Ovary (tissue), 9 donors: ENCODE measurements around the gene MYH9. TPM values are rescaled to one million over a fixed set of nuclear protein-coding genes. Genes with fewer than 3 reads are reported as not detected.

Experiments used
- DNase-seq, 5 donors: peaks; one replicate each; pipeline ENCODE4 v3.0.0-alpha.2; 2019 to 2020
- H3K27ac ChIP-seq, 2 donors: fragments of 200-600 bp; one replicate each; pipeline versions ENCODE4 v1.5.1 to v1.8.0; 2019 to 2022
- H3K27me3 ChIP-seq: fragments of 200-600 bp; one replicate; pipeline ENCODE4 v1.8.0; 2022
- H3K36me3 ChIP-seq: fragments of 200-600 bp; sonication (generic); one replicate; pipeline ENCODE4 v1.5.1; 2019
- H3K4me1 ChIP-seq: one replicate; pipeline ENCODE4 v1.8.1; 2013; ENCODE audit warnings: mild to moderate bottlenecking, moderate library complexity; ENCODE audit not compliant: insufficient read depth
- H3K4me3 ChIP-seq: fragments of 200-600 bp; sonication (generic); one replicate; pipeline ENCODE4 v1.5.1; 2017
- H3K9me3 ChIP-seq, 2 donors: fragments of 200-600 bp in 1 of 2; sonication (generic) in 1 of 2; one replicate each; pipeline versions ENCODE4 v1.5.1 to v1.8.1; 2013 to 2019; ENCODE audit warnings: mild to moderate bottlenecking in 1 of 2, moderate library complexity in 1 of 2
- EP300 ChIP-seq: sonication (generic); formaldehyde crosslinking; IDR thresholded peaks from one replicate; pipeline ENCODE4 v1.6.1; 2017; ENCODE audit warnings: antibody characterized with exemption
- POLR2A ChIP-seq: fragments of 450-650 bp; IDR thresholded peaks from one replicate; pipeline ENCODE4 v1.6.1; 2017; ENCODE audit warnings: antibody characterized with exemption, mild to moderate bottlenecking, moderate library complexity
- WGBS, 3 donors: extraction: QIAGEN DNeasy Blood & Tissue Kit in 1 of 3; methylation state at CpG; one replicate each; pipeline versions ENCODE4 v1.1.5 to v1.1.7; 2013 to 2017; 5-methylcytosine and 5-hydroxymethylcytosine counted together
- intact Hi-C, 4 donors: fragments of 100-400 bp; cut with DNase I; formaldehyde crosslinking; loops; one replicate each; pipeline versions ENCODE4 v1.11.0 to v1.15.1; 2022 to 2023
- polyA plus RNA-seq, 2 donors: library from polyadenylated mRNA; stranded (reverse); fragments of 200-250 nt in 1 of 2; fragments of 350-450 nt in 1 of 2; fragmentation: Illumina TruSeq in 1 of 2; extraction: RNeasy Lipid Tissue Mini Kit (QIAGEN cat#74804) in 1 of 2; gene quantifications; one replicate each; pipeline ENCODE4 v1.2.3, GENCODE V29; 2013 to 2014
- total RNA-seq, 7 donors: library from RNA; depleted of rRNA in 2 of 7; stranded (reverse); fragments of >200 nt in 2 of 7; fragmentation: NEBNext Ultra II Directional in 3 of 7; extraction: Animal tissue kit (Norgen Biotek cat#: 25700) in 3 of 7; gene quantifications; one replicate each; pipeline versions ENCODE4 v1.1.0 to v1.2.4, GENCODE V29; 2016 to 2023
- TF ChIP-seq, protein P1 (sequence below), 3 donors: fragments of 450-650 bp in 2 of 3; fragments of 200-600 bp in 1 of 3; IDR thresholded peaks; one replicate each; pipeline versions ENCODE4 v1.5.1 to v1.8.0; 2016 to 2022; ENCODE audit warnings: antibody characterized with exemption in 3 of 3, mild to moderate bottlenecking in 1 of 3
- donor health status: DM: no; HTN: no; CAD: no; lungs with moderate emphysema.
- donor health status: DM: no; HTN: no; CAD: no.
- donor health status: Bipolar disorder and iron deficiency.
- donor health status: DM: yes; HTN: yes; CAD: no.
- donor health status: DM: no; HTN: no; CAD: no.
- donor health status: DM: yes; HTN: yes; CAD: no.

The MYH9 gene
- total and polyA plus RNA-seq, 9 donors, result 128 to 530 (median 348) TPM

DNA sequence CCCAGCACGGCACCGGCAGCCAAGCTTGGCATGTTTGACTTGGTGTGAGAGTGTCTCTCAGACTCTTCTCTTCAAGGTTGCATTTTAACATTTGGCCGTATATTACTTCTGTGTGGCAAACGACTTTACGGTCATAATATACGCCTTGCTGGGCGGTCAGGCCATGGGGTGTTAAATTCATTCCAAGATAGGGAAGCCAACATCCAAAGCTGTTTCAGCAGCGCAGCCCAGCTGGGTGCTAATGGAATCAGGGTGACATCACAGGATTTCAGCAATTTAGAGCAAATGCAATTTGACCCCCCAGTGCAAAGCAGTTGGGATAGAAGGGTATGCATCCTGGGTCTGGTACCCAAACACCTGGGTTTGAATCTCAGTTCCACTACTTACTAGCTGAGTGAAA, 16.7 kb upstream of the MYH9 start:
- TF ChIP-seq EP300 (no peak), POLR2A (no peak)
- TF ChIP-seq, protein P1, sequence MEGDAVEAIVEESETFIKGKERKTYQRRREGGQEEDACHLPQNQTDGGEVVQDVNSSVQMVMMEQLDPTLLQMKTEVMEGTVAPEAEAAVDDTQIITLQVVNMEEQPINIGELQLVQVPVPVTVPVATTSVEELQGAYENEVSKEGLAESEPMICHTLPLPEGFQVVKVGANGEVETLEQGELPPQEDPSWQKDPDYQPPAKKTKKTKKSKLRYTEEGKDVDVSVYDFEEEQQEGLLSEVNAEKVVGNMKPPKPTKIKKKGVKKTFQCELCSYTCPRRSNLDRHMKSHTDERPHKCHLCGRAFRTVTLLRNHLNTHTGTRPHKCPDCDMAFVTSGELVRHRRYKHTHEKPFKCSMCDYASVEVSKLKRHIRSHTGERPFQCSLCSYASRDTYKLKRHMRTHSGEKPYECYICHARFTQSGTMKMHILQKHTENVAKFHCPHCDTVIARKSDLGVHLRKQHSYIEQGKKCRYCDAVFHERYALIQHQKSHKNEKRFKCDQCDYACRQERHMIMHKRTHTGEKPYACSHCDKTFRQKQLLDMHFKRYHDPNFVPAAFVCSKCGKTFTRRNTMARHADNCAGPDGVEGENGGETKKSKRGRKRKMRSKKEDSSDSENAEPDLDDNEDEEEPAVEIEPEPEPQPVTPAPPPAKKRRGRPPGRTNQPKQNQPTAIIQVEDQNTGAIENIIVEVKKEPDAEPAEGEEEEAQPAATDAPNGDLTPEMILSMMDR (IDR thresholded peaks at IDR 0.05), result no peak
- no peak overlapping the region for H3K27ac ChIP-seq
- intact Hi-C loops, result no loop called here
- no peaks in the 10 kb centered on the region for H3K27me3 ChIP-seq
- no peaks in the 10 kb centered on the region for H3K36me3 ChIP-seq
- DNase-seq, result no peak
- H3K9me3 ChIP-seq, result no peaks in the 10 kb centered on the region
- 76 to 78% (median 76%) methylated on average over 8 of the region's 8 CpGs for WGBS, 3 donors
- no peaks in the 10 kb centered on the region for H3K4me1 ChIP-seq
- H3K4me3 ChIP-seq, result no peak overlapping the region

DNA sequence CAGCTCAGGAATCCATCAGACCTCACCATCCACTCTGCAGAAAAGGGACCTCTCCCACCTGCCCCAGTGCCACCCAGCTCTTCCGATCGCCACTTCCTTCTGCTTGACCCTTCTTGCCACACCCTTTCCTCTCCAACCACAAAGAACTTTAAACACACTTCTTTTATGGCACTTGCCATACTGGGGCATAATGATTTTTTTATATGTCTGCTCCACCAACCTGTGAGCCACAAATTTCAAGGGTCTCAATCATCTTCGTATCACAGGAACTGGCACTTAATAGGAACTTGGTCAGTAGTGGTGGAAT, 11.7 kb upstream of the MYH9 start:
- Histone ChIP-seq H3K9me3 (no peaks in the 10 kb centered on the region), H3K4me3 (no peak overlapping the region), H3K4me1 (no peaks in the 10 kb centered on the region), H3K27me3 (no peaks in the 10 kb centered on the region), H3K27ac (no peak overlapping the region), H3K36me3 (no peaks in the 10 kb centered on the region)
- TF ChIP-seq, protein P1 (IDR thresholded peaks at IDR 0.05), result no peak
- no peak for TF ChIP-seq POLR2A
- TF ChIP-seq EP300, result no peak
- intact Hi-C loops, result no loop called here
- WGBS, 3 donors, result 81 to 92% (median 81%) methylated on average over 3 of the region's 3 CpGs
- DNase-seq, result no peak

DNA sequence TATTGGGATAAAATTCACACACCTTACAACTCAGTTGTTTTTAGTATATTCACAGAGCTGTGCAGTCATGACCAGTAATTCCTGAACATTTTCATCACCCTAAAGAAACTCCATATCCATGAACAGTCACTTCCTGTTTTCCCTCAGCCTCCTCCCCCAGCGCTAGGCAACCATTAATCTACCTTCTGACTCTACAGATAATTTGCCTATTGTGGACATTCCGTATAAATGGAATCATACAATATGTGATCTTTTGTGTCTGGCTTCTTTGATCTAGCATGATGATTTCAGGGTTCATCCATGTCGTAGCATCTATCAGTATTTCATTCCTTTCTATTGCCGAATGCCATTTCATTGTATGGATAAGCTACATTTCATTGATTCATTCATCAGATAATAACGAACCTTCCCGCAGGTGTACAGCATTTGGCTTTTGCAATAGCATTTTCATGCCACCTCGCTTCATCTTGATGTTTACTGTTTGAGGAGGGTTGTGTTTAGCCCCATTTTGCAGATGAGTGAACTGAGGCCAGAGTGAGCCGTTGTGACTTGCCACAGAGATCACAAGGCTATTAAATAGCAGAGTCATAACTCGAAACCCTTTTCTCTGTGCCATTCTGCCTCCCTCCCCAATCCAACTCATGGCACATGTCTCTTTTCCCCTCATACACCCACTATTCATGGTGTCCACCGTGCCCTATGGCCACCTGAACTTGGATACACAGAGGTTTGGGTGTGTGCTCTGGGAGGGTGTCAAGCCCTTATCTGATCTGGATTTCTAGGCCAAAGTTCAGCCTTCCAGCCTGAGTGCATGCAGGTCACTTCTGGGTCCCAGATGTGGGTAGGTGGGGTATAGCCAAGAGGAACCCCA, 11.1 kb upstream of the MYH9 start:
- 87 to 90% (median 87%) methylated on average over 10 of the region's 10 CpGs for WGBS, 3 donors
- no peak overlapping the region for H3K27ac ChIP-seq
- H3K4me1 ChIP-seq, result no peaks in the 10 kb centered on the region

DNA sequence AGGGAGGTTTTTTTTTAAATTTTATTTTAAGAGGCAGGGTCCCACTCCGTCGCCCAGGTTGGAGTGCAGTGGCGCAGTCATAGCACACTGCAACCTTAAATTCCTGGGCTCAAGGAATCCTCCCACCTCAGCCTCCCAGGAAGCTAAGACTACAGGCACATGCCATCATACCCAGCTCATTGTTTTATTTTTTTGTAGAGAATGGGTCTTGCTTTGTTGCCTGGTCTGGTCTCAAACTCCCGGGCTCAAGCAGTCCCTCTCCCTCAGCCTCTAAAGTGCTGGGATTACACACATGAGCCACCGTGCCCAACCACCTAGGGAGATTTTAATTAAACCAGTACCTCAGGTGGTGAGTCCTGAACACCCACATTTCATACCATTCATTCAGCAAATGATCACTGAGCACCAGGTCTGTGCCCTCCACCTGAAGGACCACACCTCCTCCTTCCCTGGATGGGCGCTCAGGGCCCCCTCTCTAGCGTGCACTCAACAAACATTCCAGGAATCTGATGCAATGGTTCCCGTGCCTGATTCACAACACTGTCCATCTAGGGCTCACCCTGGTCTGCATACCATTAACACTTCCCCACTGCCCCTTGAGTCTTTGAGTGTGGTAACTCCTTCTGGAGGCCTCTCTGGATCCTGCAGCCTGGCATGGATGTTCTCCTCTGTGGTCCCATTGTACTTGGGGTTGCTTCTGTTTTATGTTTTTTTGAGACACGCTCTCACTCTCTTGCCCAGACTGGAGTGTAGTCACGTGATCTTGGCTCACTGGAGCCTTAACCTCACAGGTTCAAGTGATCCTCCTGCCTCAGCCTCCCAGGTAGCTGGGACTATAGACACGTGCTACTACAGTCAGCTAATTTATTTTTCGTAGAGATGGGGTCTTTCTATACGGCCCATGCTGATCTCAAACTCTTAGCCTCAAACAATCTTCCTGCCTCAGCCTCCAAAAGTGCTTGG, 9.6 kb upstream of the MYH9 start:
- no peaks in the 10 kb centered on the region for H3K36me3 ChIP-seq
- H3K27me3 ChIP-seq, result no peaks in the 10 kb centered on the region
- DNase-seq, result no peak
- H3K4me3 ChIP-seq, result no peak overlapping the region
- WGBS, 3 donors, result 80 to 87% (median 81%) methylated on average over 13 of the region's 13 CpGs
- H3K27ac ChIP-seq, result no peak overlapping the region
- no peaks in the 10 kb centered on the region for H3K4me1 ChIP-seq
- TF ChIP-seq EP300 (no peak), POLR2A (no peak)
- TF ChIP-seq, protein P1 (IDR thresholded peaks at IDR 0.05), result no peak
- intact Hi-C loops, result no loop called here
- no peaks in the 10 kb centered on the region for H3K9me3 ChIP-seq

More for the DNA sequence above, 11.1 kb upstream of the MYH9 start:
- Histone ChIP-seq H3K9me3 (no peaks in the 10 kb centered on the region), H3K36me3 (no peaks in the 10 kb centered on the region), H3K27me3 (no peaks in the 10 kb centered on the region), H3K4me3 (no peak overlapping the region)
- DNase-seq, result no peak
- intact Hi-C loops, result no loop called here
- TF ChIP-seq POLR2A (no peak), EP300 (no peak)
- TF ChIP-seq, protein P1 (IDR thresholded peaks at IDR 0.05), result no peak
